Uterus (tissue), 2 donors: ENCODE data around the gene GLRA1.

ENCODE experiments used
- POLR2A ChIP-seq, 2 donors: fragments of 450-650 bp; IDR thresholded peaks; one replicate each; pipeline ENCODE4 v1.6.1; 2016; ENCODE audit warnings: antibody characterized with exemption in 2 of 2, mild to moderate bottlenecking in 1 of 2, moderate library complexity in 1 of 2
- TF ChIP-seq, protein P1 (sequence below), 4 experiments: fragments of 200-600 bp in 2 of 4; fragments of 450-650 bp in 2 of 4; sonication (generic) in 2 of 4; IDR thresholded peaks; one replicate each; pipeline ENCODE4 v1.5.1; 2016 to 2019; ENCODE audit warnings: antibody characterized with exemption in 4 of 4, mild to moderate bottlenecking in 2 of 4, moderate library complexity in 1 of 4

DNA sequence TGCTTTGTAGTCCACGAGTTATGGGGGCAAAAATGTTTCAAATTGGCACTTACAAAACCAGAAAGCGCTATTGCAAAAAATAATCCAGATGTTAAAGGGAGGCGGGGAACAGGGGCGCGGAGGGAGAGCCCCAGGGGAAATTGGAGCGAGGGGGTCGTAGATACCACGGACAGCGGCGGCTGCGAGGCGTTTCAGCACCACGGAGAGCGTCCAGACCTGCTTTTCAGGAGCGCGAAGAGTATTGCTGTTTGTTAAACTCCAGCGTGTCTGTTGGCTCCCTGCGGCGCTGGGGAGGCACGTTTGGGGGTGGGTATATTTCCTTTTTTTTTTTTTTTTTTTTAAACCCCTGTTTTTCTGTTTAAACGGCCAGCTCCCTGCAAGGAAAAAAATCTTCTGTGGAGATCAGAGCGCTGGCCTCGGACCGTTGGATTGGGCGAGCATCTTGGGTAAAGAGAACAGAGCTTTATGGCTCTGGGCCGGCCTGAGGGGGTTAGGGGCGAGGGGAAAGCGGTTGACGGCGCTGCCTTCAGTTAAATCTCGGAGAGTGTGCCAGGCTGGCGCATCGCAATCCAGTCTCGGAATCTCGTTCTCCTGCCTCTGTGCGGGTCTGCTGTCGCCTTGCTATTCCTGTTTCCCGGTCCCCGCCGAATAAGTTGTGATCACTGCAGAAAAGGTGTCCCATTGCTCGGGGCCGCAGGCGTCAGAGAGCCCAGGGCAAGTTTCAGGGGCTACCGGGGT lies at the start of gene GLRA1:
- TF ChIP-seq, protein P1, sequence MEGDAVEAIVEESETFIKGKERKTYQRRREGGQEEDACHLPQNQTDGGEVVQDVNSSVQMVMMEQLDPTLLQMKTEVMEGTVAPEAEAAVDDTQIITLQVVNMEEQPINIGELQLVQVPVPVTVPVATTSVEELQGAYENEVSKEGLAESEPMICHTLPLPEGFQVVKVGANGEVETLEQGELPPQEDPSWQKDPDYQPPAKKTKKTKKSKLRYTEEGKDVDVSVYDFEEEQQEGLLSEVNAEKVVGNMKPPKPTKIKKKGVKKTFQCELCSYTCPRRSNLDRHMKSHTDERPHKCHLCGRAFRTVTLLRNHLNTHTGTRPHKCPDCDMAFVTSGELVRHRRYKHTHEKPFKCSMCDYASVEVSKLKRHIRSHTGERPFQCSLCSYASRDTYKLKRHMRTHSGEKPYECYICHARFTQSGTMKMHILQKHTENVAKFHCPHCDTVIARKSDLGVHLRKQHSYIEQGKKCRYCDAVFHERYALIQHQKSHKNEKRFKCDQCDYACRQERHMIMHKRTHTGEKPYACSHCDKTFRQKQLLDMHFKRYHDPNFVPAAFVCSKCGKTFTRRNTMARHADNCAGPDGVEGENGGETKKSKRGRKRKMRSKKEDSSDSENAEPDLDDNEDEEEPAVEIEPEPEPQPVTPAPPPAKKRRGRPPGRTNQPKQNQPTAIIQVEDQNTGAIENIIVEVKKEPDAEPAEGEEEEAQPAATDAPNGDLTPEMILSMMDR (IDR thresholded peaks at IDR 0.05), result no peak
- no peak for TF ChIP-seq POLR2A (IDR thresholded peaks at IDR 0.05)
